COLO668 (cell line): ENCODE results near the gene KCNK4.
"Not testable (repeated sequence)": the region's sequence is repeated elsewhere in the genome, so short reads cannot be mapped to it uniquely, and the experiment has no call there.

Experiments
- DNase-seq: peaks from one replicate; lab custom pipeline; 2025; ENCODE audit not compliant: unreplicated experiment; lab: John Stamatoyannopoulos, UW

KCNK4 gene

DNA sequence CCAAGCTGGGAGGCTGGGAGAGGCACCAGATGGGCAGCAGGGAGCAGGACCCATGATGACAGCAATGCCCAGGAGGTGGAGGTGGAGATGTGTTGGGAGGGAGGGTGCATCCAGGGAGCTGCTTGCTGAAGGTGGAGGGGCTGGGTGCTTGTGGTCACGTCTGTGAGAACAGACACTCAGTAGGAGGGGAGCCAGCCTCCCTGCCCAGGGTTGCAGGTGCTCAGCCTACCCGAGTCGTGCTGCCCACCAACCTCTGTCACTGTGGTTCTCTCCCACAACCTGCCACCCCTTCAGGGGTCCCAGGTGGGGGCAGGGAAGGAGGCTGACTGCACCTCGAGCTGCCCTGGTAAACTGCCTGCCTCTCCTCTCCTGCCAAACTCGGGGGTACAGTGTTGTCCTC lies 32.3 kb downstream of the KCNK4 start:
- DNase-seq = no peak

DNA sequence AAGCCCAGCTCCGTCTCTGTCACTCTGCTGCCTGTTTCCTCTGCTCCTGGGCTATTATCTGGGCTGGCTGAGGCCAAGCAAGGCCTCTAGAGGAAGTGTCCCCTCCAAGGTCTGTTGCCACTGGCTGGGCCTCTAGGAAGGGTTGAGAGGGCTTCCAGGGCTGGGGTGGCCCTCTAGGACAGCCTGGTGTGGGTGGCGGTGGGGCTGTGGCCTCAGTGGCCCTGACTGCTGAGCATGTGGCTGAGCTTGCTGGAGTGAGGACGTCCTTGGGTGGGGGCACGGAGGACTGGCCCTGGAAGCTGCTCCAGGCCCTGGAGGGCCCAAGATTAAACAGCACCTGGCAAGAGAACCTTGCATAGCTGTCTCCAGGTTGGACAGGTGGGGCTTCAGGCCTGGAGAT lies 32.9 kb downstream of the KCNK4 start:
- DNase-seq = not testable (repeated sequence)

DNA sequence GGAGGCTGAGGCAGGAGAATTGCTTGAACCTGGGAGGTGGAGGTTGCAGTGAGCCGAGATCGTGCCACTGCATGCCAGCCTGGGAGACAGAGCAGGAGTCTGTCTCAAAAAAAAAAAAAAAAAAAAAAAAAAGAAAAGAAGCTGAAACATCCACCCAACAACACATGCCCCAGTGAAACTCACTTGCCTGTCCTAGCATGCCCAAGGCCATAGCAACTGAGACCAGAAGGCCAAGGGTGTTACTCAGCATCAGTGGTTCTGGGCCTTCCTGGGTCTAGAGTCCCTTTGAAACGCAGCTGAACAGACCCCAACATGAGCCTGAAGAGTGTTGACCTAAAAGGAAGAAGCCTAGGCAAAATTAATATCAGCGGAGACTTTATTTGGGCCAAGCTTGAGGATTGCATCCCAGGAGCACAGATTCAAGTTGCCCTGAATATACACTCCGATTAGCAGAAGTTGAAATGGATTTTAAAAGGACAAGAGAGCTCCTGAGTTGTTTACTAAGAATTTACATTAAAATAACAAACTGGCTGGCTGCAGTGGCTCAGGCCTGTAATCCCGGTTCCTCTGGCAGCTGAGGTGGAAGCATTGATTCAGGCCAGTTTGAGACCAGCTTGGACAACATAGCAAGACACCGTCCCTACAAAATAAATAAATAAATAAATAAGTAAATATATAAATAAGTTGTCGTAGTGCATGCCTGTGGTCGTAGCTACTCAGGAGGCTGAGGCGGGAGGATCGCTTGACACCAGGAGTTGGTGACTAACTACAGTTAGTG lies 33.8 kb downstream of the KCNK4 start:
- no peak for DNase-seq

DNA sequence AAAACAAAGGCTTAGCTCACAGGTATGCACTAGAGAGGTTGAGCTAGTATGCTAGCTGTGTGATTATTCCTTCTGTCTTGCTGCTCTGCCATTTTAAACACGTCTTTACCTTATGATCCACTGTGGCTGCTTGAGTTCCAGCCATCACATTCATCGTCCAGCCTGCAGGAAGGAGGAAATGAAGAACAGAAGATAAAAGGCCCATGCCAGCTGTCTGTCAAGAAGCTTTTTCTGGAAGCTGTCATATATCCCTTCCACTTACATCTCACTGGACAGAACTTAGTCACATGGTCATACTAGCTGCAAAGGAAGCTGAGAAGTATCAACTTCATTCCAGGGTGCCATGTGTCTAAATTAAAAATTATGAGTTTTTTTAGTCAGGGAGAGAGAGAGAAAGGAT lies 36.3 kb downstream of the KCNK4 start:
- DNase-seq = no peak

DNA sequence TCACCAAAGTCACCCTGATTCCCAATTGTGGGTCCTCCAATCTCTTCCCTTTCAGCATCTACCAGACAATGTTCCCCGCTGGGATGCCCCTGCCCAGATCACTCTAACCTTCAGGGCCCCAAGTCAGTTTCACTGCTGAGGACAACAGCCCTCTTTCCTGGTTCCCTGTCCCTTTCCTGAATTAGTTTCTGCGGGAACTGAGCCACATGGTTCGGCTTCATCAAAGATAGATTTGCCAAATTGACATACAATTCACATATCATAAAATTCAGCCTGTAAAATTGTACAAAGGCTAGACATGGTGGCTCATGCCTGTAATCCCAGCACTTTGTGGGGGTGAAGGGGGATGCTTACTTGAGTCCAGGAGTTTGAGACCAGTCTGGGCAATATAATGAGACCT lies 36.9 kb downstream of the KCNK4 start:
- no peak for DNase-seq

DNA sequence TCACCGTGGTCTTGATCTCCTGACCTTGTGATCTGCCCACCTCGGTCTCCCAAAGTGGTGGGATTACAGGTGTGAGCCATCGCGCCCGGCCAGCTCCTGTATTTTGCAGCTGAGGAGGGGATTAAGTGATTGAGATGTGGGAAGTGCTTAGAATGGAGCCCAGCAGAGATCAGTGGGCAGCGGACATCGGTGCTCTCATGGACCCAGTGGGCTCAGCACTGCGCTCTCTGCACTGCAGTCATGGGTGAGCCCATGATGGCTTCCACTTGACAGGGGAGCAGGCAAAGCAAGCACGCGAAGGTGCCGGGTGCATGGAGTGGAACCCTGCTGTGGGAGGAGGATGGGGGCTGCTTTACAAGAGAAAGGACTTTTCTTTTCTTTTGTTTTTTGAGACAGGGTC lies 39.8 kb downstream of the KCNK4 start:
- no peak for DNase-seq

DNA sequence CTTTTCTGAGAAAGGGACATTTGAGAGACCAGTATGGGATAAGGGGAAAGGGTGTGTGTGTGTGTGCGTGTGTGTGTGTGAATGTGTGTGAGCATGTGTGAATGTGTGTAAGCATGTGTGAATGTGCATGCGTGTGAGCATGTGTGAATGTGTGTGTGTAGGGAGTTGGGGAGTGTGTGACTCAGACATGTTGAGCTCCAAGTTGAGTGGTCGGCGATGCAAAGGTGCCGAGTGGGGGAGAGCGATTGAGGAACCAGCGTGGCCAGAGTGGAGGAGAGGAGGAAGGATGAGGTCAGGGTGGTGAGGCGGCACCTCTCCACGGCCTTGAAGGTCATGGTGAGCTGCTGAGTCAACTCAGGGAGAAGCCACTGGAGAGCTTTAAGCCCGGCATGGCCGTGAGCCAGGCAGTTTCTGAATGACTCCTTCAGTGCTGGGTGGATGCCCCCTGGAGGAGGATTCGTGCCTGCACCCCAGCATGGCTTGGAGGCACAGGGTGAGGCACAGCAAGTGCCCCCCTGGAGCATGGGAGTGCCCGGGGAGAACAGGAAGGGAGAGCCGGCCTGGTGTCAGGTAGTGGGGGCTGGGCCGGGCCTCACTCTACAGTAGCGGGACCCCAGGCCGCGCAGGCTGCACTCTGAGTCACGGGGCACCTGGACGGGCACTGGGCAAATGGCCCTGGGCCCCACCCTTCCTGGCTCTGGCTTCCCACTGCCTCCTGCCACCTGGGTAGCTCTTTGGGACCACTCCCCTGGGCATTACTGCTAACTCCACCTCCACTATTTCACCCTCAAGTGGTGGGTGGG lies 40.7 kb downstream of the KCNK4 start:
- peak; percentile 58 for DNase-seq

DNA sequence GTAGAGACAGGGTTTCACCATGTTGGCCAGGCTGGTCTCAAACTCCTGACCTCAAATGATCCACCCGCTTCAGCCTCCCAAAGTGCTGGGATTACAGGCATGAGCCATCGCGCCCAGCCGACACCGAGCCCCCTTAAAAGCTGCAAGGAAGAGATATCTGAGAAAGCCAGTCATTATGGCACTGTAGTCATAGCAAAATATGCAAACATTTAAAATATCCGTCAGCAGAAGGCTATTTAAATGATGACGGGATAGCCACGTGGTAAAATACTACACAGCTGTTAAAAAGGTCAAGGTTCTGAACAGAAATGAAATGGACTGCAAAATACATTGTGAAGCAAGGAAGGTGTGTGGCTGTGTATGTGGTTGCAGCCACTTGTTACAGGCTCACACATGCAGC lies 42.5 kb downstream of the KCNK4 start:
- no peak for DNase-seq

DNA sequence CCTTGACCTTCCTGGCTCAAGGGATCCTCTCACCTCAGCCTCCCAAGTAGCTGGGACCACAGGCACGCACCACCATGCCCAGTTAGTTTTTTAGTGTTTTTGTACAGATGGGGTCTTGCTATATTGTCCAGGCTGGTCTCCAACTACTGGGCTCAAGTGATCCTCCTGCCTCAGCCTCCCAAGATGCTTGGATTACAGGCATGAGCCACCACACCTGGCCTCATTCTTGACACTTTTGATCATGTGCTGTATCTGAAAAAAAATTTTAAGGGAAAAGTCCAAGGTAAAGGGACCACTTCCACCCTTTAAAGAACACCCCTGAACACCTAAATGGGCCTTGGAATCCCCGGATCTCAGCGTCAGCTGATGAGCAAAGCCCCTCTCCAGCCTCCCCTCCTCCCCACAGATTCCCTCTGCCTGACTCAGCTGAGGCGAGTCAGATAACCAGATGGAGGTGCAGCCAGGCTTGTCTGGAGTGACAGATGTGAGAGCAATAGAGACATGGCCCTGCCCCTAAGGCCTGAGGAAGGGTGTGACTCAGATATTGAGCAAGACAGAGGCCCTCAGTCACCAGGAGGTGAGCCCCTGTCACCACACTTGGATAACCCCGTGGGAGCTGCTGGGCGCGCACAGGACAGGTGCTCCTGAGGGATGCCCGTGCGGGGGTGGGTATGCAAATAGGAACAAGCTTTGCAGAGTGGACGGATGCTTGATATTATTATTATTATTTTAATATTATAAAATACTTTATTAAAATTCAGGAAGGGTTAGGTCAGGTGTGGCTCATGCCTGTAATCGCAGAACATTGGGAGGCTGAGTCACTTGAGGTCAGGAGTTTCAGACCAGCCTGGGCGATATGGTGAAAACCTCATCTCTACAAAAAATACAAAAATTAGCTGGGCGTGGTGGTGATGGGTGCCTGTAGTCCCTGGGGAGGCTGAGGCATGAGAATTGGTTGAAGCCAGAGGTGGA lies 43.9 kb downstream of the KCNK4 start:
- DNase-seq = peak; percentile 82

DNA sequence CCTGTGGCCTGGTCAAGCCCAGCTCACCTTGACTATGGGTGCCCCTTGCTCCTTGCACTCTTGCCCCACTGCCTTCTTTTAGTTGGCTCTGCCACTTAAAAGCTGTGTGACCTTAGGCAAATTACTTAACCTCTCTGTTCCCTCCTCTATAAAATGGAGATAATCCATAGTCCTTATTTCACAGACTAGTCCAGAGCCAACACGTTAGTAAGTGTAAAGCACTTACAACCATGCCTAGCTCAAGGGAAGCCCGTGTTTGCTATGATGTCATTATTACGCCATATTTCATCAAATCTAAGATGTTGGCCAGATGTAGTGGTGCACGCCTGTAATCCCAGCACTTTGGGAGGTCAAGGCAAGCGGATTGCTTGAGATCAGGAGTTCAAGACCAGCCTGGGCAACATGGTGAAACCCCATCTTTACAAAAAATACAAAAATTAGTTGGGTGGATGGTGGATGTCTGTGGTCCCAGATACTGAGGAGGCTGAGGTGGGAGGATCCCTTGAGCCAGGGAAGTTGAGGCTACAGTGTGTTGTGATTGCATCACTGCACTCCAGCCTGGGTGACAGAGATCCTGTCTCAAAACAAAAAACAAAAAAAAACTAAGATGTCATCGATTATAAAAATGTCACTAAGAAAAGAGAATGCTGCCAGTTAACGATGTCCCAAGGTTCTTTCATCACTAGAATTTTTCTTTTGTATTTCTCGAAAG lies 46.6 kb downstream of the KCNK4 start:
- no peak for DNase-seq

DNA sequence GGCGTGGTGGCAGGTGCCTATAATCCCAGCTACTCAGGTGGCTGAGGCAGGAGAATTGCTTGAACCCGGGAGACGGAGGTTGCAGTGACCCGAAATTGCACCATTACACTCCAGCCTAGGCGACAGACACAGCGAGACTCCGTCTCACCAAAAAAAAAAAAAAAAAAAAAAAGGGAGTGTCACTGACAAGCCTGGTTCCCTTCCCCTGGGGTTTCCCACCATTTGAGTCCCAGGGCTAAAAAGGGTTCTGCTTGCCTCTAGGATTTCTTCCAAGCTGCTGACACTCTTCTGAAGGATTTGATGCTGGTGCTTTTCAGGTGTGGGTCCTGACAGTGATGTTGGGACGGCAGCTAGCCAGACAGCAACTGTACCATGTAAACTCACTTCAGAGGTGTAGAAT lies 47.6 kb downstream of the KCNK4 start:
- DNase-seq = no peak

DNA sequence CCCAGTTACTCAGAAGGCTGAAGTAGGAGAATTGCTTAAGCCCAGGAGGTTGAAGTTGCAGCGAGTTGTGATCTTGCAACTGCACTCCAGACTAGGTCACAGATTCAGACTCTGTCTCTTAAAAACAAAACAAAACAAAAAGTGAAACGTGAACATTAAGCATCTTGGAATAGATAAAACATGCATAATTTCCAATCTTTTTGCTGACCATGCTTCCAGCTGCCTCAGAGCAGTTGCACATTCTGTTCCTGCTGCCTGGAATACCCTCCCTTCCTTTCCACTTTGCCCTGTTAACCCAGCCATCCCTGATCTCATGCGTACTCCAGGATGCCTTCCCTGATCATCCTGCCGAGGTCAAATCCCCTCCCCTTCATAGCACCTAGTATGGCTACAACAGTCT lies 48.2 kb downstream of the KCNK4 start:
- DNase-seq = no peak

DNA sequence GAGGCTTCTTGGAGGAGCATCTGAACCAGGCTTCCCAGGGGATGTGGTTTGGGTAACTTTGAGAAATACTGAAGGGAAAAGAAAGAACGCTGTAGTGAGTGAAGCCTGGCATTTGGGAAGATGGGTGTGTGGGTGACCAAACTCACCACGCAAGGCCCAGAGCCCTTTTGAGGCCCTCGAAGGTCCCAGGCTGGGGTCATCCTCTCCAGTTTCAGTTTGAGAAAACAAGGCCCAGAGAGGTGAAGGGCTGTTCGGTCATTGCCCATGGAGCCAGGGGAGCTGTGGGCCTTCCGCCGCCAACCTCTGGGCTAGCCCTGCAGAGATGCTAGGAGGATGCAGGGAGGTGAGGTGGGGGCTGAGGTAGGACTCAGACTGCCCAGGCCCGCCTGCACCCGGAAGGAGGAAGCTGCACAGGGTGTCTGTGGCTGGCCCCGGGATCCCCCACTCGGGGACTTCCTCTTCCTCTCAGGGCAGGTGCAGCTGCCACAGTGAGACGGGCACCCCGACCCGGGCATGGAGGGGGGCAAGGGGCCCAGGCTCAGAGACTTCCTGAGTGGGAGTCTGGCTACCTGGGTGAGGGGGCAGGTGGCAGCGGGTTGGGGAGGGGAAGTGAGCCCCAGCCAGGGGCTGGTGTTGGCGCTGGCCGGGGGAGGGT lies 48.8 kb downstream of the KCNK4 start, which contains the start of gene CCDC88B:
CCDC88B (plus strand) TSS at position 451 of the 655 bp plus-strand sequence; CDS start at position 514, 63 bp downstream.
- DNase-seq = peak; percentile 14

DNA sequence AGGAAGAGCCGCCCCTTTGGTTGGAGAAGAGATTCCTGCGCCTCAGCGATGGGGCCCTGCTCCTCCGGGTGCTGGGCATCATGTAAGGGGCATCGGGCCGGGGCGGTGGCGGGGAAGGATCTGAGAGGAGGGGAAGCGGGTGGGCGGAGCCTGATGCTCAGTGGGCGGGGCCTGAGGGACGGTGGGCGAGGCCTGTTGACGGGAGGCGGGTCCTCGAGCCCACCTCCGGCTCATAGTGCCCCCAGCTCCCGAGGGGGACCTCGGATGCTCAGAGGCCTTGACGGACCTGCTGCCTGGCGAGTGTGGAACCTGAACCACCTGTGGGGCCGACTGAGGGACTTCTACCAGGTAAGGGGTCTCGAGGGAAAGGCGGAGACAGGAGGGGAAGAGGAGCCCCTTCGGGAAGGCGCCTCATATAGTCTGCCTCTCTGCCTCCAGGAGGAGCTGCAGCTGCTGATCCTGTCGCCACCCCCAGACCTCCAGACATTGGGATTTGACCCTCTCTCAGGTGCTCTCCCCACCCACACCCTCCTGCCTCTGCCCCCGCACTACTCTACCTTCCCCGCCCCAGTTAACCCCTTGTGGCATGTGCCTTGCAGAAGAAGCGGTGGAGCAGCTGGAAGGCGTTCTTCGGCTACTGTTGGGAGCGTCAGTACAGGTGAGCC lies 49.7 kb downstream of the KCNK4 start:
- no peak for DNase-seq

DNA sequence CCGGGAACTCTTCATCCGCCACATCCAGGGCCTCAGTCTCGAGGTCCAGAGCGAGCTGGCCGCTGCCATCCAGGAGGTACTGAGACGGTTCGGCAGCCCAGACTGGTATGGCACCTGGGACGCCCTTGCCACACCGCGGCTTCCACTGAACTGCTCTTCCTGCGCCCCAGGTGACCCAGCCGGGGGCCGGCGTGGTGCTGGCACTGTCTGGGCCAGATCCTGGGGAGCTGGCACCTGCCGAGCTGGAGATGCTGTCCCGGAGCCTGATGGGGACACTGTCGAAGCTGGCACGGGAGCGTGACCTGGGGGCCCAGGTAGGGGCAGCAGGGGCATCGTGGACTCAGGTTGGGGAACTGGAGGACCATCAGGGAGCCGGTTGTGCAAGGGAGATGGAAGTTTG lies 50.3 kb downstream of the KCNK4 start:
- DNase-seq = no peak

DNA sequence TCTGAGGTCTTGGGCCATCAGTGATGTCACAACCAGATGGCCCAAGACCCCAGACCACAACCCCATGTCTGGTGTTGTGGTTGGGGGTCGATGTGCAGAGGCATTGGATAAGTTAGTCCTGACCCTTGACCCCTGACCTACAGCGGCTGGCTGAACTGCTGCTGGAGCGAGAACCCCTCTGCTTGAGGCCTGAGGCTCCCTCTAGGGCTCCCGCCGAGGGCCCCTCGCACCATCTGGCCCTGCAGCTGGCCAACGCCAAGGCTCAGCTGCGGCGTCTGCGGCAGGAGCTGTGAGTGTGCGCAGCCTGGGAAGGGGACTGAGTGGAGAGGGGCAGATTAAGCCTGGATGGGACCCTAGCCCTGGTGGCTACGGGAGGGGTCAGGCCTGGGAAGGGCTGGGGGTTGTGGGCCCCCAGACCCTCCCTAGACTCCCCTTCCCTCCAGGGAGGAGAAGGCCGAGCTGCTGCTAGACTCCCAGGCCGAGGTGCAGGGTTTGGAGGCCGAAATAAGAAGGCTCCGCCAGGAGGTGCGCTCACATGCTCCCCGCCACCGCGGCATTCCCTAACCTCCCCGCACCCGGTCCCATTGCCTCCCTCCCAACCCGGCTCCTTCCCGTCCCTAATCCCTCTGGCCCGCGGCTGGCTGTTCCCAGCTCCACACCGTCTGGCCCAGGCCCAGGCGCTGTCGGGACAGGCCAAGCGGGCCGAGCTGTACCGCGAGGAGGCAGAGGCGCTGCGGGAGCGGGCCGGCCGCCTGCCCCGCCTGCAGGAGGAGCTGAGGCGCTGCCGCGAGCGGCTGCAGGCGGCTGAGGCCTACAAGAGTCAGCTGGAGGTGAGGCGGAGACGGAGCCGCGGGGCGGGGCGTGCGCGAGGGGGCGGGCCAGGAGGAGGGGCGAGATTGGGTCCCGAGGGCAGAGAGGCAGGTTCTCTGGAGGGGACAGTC lies 51.0 kb downstream of the KCNK4 start:
- DNase-seq = peak; percentile 87

DNA sequence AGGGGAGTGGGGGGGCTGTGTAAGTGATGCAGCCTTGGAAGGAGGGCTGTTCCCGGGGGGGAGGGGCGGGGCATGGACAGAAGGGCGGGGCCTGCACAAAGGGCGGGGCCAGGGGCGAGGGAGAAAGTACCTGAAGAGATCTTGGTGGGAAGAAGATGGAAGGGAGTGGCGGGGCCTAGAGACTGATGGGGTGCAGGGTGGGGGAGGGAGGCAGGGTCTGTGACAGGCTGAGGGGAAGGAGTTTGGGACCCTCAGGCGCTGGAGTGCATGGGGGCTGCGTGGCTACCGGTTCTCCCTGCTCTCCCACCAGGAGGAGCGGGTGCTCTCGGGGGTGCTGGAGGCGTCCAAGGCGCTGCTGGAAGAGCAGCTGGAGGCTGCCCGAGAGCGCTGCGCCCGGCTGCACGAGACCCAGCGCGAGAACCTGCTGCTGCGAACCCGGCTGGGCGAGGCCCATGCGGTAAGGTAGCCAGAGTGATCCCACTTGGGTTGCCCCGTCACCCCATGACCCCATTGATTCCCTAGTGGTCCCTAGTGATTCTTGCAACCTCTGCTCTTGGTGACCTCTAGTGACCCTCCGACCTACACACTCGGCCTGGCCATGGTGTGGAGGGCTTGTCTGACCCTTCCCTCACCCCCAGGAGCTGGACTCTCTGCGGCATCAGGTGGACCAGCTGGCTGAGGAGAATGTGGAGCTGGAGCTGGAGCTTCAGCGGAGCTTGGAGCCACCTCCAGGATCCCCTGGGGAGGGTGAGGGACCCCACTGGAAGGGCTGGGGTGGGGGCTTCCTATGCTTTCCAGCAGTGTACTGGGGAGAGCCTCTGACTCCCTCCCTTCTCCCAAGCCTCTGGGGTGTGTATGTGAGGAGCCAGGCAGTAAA lies 52.0 kb downstream of the KCNK4 start:
- no peak for DNase-seq
